Mammary epithelial cell (primary cell): ENCODE measurements around the gene DSP.

Source experiments
- CTCF ChIP-seq, 2 donors: IDR thresholded peaks in 1 of 2; conservative IDR thresholded peaks in 1 of 2; 2 replicates each; pipeline ENCODE4 v1.5.1; 2011 to 2012; ENCODE audit warnings: inconsistent platforms in 2 of 2, low read length in 2 of 2, mild to moderate bottlenecking in 2 of 2, control low read depth in 1 of 2, low read depth in 1 of 2; ENCODE audit not compliant: insufficient read depth in 1 of 2; ENCODE audit errors: extremely low read depth in 1 of 2
- EZH2 ChIP-seq: IDR thresholded peaks from 2 replicates; pipeline ENCODE4 v1.6.1; 2012; ENCODE audit warnings: low read length, inconsistent platforms, borderline replicate concordance

DNA sequence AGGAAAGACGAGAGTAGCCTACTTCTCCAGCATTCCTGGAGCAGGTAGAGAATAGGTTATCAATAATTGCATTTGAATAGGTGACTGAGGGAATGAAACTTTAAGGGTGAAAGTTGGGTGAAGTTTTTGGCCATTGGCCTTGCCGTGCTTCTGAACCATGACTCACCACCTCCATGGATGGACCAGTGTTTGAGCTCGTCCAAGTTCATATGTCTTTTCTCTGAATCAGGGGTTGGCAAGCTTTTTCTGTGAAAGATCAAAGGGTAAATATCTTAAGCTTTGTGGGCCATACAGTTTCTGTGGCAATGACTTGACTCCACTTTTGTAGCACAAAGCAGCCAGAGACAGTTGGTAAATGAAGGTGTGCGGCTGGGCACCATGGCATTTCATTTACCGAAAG is 80.3 kb downstream of the DSP start:
- TF ChIP-seq CTCF (conservative IDR thresholded peaks at IDR 0.05 in 1 of 2, IDR thresholded peaks at IDR 0.05 in 1 of 2; ENCODE audit: extremely low read depth in 1 of 2, insufficient read depth in 1 of 2, low read depth in 1 of 2, low read length in 2 of 2) (no peak), EZH2 (no peak)
